ENCODE data around the gene KANSL3. TPM values are rescaled to one million over a fixed set of nuclear protein-coding genes. Genes with fewer than 3 reads are reported as not detected.

The KANSL3 gene
- total and polyA plus RNA-seq, 9 of the 15 experiments (the other 6 are each of a cell fraction or from before 2014, with no cell fraction given), result 11.3 to 43.7 (median 27.9) TPM

GRCh38 chr2:96637385-96638143 lies 548 bp downstream of the KANSL3 start (continued):
- TF ChIP-seq, protein P1, sequence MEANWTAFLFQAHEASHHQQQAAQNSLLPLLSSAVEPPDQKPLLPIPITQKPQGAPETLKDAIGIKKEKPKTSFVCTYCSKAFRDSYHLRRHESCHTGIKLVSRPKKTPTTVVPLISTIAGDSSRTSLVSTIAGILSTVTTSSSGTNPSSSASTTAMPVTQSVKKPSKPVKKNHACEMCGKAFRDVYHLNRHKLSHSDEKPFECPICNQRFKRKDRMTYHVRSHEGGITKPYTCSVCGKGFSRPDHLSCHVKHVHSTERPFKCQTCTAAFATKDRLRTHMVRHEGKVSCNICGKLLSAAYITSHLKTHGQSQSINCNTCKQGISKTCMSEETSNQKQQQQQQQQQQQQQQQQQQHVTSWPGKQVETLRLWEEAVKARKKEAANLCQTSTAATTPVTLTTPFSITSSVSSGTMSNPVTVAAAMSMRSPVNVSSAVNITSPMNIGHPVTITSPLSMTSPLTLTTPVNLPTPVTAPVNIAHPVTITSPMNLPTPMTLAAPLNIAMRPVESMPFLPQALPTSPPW (CRISPR knock-in tag; IDR thresholded peaks at IDR 0.05), result peak; percentile 95
- TF ChIP-seq ESRRA (IDR thresholded peaks at IDR 0.05; ENCODE audit: borderline replicate concordance, low read depth) (peak; percentile 87), BRD4 (IDR thresholded peaks at IDR 0.05) (peak; percentile 56; the same call in 1 of the 2 replicates), NCOR1 (IDR thresholded peaks at IDR 0.05) (peak; percentile 40), TSC22D4 (tag; IDR thresholded peaks at IDR 0.05) (no peak), POLR2G (IDR thresholded peaks at IDR 0.05; ENCODE audit: low read depth, low read length) (peak; percentile 92), POLR2AphosphoS5 (IDR thresholded peaks at IDR 0.05; ENCODE audit: control insufficient read depth, insufficient read depth, low read depth, low read length) (peak; percentile 87), FOXA3 (CRISPR knock-in tag; conservative IDR thresholded peaks at IDR 0.05 in 1 of 2, IDR thresholded peaks at IDR 0.05 in 1 of 2) (peak in 1 of 2 experiments; percentile 63; a peak in 1 of 4 replicates), MYNN (IDR thresholded peaks at IDR 0.05) (0 out of 2 replicates have a peak, but pooled peaks have one; percentile 38), MYNN (CRISPR knock-in tag; IDR thresholded peaks at IDR 0.05) (no peak), RNF2 (IDR thresholded peaks at IDR 0.05) (no peak), ZNF395 (CRISPR knock-in tag; IDR thresholded peaks at IDR 0.05) (peak; percentile 41; the same call in 1 of the 2 replicates), GTF2B (IDR thresholded peaks at IDR 0.05; ENCODE audit: extremely low read depth, insufficient read length) (no peak), THRB (CRISPR knock-in tag; conservative IDR thresholded peaks at IDR 0.05) (0 out of 2 replicates have a peak, but pooled peaks have one; percentile 12)
- TF ChIP-seq, protein P2, sequence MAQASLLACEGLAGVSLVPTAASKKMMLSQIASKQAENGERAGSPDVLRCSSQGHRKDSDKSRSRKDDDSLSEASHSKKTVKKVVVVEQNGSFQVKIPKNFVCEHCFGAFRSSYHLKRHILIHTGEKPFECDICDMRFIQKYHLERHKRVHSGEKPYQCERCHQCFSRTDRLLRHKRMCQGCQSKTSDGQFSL (CRISPR knock-in tag; IDR thresholded peaks at IDR 0.05), result peak; percentile 87
- TF ChIP-seq, protein P2 (tag; IDR thresholded peaks at IDR 0.05), result peak in 1 of 2 experiments; percentile 53; a peak in 1 of 4 replicates
- TF ChIP-seq, protein P3, sequence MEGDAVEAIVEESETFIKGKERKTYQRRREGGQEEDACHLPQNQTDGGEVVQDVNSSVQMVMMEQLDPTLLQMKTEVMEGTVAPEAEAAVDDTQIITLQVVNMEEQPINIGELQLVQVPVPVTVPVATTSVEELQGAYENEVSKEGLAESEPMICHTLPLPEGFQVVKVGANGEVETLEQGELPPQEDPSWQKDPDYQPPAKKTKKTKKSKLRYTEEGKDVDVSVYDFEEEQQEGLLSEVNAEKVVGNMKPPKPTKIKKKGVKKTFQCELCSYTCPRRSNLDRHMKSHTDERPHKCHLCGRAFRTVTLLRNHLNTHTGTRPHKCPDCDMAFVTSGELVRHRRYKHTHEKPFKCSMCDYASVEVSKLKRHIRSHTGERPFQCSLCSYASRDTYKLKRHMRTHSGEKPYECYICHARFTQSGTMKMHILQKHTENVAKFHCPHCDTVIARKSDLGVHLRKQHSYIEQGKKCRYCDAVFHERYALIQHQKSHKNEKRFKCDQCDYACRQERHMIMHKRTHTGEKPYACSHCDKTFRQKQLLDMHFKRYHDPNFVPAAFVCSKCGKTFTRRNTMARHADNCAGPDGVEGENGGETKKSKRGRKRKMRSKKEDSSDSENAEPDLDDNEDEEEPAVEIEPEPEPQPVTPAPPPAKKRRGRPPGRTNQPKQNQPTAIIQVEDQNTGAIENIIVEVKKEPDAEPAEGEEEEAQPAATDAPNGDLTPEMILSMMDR (IDR thresholded peaks at IDR 0.05 in 2 of 3, conservative IDR thresholded peaks at IDR 0.05 in 1 of 3; ENCODE audit: insufficient read depth in 2 of 3, low read depth in 1 of 3, low read length in 3 of 3), result 0 out of 6 replicates have a peak, but pooled peaks of 1 of the 3 experiments have one; percentile 1

Data from K562 (cell line).